NCI-H748 treated with DMSO at 0.1 percent for 48 hours (cell line): ENCODE measurements around the gene ANKRD2.

Source experiments
- DNase-seq: peaks from one replicate; lab custom pipeline; 2025; lab: John Stamatoyannopoulos, UW

ANKRD2 gene

DNA sequence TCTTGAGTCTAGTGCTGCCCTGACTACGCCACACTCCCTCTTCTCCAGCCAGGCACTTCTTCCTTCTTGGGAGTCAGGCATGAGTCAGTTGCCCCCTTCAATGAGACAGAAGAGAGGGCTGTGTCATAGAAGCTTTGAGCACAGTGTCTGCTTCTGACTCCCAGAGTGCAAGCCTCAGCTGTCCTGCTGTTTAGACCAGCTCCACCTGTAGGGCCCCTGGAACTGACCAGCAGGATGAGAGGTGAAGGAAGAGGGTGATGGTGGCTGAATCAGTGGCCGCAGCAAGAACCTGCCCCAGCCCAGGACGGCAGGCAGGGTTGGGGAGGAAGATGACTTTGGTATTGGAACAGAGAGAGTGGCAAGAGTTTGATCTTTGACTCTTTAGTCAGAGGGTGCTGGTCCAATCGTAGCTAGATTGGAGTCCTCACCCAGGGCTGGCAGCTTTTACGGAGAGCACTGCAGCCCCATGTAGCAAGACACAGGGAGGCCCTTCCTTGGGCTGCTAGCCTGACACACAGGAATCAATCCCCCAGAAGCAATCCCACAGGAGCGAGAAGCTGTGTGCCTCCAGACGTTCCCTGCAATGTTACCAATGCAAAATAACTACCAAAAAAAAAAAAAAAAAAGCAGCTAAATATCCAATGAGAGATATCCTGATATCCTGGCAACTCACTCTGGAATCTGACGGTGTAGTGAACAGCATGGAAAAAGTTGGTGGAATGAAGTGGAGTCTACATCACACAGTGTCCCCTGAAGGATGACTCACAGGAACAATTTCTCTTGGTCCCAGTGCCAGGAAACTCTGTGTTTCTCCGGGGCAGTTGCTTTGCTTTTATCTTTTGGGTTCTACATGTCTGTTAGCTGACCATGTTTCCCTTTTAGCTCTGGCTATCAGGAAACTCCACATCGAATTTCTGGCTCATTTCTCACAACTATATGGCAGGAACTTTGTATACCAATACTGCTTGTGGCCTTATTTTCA is 23.8 kb downstream of the ANKRD2 start:
- no peak for DNase-seq

DNA sequence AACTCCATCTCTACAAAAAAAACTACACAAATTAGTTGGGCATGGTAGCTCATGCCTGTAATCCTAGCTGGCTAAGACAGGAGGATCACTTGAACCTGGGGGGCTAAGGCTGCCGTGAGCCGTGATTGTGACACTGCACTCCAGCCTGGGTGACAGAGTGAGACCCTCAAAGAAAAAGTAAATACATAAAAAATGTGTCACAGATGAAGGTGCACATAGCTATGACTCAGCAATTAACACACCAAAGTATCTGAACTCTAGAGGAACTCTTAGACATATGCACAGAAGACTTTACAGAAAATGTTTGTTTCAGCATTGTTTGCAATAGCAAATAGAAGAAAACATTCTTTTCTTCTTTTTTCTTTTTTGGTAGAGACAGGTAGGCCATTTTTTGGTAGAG is 25.2 kb downstream of the ANKRD2 start:
- DNase-seq, result no peak

- DNase-seq, result no peak
These were observed 26.1 kb downstream of the ANKRD2 start for GRCh38 chr10:97598407-97599271.

- DNase-seq, result no peak
These were observed 26.7 kb downstream of the ANKRD2 start for GRCh38 chr10:97599272-97599619.

- DNase-seq, result no peak
These were observed 28.0 kb downstream of the ANKRD2 start for GRCh38 chr10:97600616-97601015.

- no peak for DNase-seq
These were observed 29.0 kb downstream of the ANKRD2 start for GRCh38 chr10:97601268-97602215.

- DNase-seq, result no peak
These were observed 34.6 kb downstream of the ANKRD2 start for GRCh38 chr10:97607095-97607636.

DNA sequence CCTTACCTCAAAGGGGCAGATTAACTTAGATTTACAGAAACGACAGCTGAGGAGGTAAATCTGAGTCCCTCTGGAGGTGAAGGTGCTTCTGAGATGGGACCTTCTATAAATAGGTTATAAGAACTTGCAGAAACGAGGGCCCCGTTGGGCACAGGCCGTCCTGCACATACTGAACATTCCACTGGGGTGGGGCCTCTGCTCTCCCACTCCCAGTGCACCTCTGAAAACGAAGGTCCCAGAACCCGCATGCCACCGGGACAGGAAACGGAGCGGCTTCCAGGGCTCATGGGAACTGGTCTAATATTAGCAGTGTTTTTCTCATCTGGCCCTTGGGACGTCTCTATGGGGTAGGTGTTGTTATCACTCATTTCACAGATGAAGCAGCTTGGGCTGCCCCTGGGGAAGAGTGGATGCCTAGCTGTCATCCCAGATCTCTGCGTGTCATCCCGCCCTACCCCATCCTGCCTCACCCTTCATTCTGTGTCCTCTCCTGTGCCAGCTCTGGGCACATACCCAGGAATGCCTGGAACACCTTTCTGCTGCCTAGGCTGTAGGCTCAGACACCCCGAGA is 36.5 kb downstream of the ANKRD2 start:
- no peak for DNase-seq

DNA sequence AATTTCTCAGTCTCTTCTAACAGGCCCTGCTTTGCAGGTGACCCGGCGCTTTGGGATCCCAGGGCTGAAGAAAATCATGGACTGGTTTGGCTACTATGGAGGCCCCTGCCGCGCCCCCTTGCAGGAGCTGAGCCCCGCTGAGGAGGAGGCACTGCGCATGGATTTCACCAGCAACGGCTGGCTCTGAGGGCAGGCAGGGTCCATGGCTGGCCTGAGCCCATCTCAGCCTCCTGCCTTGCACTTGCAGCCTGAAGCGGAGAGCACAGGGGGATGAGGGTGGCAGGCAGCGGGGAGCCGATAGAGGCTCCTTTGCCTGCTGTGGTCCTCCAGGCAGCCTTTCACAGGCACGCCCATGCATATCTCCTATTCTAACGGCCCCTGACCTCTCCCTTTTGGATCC is 38.9 kb downstream of the ANKRD2 start:
- DNase-seq, result no peak

DNA sequence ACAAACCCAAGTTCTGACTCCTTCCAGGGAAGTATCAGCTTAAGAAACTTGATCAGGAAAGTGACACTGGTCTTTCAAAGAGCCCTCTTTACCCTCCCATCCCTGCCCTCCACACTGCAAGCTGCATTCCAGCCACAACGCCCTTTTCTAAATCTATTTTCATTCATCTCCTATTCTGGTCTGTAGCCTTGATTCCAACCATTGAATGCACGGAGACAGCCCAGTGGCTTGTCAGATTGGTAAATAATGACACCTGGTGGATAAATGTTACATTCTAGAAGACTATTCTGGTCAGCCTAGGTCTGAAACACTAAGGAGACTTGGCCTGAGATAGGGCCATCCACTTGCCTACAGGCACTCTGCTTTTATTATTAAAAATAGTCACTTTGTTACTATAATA is 39.8 kb downstream of the ANKRD2 start:
- no peak for DNase-seq

DNA sequence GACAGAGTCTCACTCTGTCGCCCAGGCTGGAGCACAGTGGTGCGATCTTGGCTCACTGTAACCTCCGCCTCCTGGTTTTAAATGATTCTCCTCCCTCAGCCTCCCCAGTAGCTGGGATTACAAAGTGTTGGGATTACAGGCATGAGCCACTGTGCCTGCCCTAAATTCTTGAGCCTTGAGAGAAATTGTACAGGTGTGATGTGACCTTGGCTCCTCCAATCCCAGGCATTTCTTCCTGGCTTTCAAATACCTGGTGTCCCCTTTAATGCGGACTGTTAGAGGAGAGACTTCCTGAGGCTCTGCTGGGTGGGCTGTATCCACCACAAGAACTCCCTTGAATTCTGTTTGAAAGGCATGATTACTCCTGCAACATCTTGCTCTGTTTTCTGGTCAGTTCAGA is 45.7 kb downstream of the ANKRD2 start:
- DNase-seq, result no peak

- no peak for DNase-seq
These were observed 46.2 kb downstream of the ANKRD2 start for GRCh38 chr10:97618733-97619132.

DNA sequence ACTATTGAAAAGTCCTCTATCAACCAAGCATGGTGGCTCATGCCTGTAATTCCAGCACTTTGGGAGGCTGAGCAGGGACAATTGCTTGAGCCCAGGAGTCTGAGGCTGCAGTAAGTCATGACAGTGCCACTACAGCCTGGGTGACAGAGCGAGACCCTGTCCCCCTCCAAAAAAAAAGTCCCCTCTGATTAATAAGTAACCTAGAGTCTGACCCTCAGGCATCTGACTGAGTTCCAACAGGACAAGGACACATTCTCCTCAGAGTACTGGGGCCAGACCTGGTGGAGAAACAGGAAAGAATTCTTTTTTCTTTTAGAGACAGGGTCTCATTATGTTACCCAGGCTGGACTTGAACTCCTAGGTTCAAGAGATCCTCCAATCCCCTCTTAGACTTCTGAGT is 50.7 kb downstream of the ANKRD2 start:
- no peak for DNase-seq

DNA sequence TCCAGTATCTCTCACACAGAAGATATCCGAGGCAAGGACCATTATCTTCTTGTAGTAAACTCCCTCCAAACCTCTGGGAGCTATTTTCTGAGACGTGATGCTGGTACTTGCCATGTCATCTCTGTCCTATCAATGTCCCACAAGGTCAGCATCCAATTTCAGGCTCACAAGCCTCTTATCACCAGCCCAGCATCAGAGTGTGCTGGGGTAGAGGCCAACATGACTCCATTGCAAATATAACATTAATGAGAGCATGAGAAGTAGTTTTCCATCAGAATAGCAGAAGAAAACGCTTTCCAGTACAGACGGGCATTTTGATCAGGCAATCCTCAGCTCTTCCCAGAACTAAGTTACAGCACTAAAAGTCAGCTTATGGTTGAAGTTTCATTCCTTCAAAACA is 55.2 kb downstream of the ANKRD2 start:
- no peak for DNase-seq

DNA sequence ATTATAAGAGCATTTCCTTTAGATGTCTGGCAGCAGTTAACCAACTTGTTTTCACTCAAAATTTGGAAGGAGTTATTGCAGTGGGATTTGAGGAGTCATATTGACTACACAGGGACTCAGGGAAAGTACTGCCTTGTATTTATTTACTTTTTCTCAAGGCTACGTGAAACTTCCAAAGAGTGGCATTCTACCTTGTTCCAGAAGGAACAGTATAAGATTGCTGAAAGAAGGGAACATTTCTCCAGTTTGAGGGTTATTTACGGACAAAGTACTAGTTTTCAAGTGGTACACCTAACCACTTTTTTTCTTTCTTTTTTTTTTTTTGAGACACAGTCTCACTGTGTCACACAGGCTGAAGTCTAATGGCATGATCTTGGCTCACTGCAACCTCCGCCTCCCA is 55.6 kb downstream of the ANKRD2 start:
- DNase-seq, result no peak

DNA sequence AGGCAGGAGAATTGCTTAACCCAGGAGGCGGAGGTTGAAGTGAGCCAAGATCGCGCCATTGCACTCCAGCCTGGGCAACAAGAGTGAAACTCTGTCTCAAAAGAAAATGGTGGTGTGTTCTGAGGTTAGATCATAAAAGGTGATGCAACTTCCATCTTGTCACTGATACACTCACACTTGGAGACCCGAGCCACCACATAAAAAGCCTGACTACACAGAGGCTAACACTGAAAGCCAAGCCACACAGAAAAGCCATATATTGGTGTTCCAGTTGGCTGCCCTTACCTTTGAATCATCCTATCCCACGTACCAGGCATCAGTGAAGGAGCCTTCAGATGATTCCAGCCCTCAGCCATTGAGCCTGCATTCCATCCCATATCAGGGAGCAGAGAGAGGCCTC is 56.7 kb downstream of the ANKRD2 start:
- no peak for DNase-seq

DNA sequence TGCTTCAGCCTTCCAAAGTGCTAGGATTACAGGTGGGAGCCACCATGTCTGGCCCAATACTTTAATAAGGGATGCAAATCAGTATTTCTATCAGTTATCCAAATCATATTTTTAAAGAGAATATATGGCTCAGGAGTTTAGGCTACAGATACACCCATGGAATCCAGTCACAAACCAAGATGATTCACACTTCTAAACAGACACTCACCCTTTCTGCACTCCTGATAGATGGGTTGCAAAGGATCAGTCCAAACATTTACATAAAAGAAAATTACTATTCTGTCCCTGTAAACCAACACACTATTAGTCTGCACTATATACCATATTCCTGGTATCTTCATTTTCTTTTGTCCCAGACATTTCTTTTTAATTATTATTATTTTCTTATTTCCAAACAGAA is 58.5 kb downstream of the ANKRD2 start:
- no peak for DNase-seq

GRCh38 chr10:97632949-97633884 is 60.6 kb downstream of the ANKRD2 start, which contains the start of gene MORN4:
MORN4 (minus strand) TSS chr10:97633500; CDS start chr10:97619653, 13,847 bp downstream.
- DNase-seq, result peak; percentile 80
